Left renal cortex interstitium (tissue), 4 donors: ENCODE data around the gene SLC25A4. TPM values are rescaled to one million over a fixed set of nuclear protein-coding genes. Genes with fewer than 3 reads are reported as not detected.
A peak's percentile ranks its signal among the peaks of the same experiment; 100 is the strongest.
"Not testable (repeated sequence)": the region's sequence is repeated elsewhere in the genome, so short reads cannot be mapped to it uniquely, and the experiment has no call there.

Experiments used
- DNase-seq, 4 donors: peaks; one replicate each; pipeline ENCODE4 v3.0.0-alpha.2; 2013; ENCODE audit warnings: low read depth in 4 of 4, low spot score in 2 of 4, missing footprints in 1 of 4
- polyA plus RNA-seq, 4 donors: library from polyadenylated mRNA; unstranded; fragments of 120-200 nt; gene quantifications; one replicate each; pipeline ENCODE4 v1.2.1, GENCODE V29; 2013; ENCODE audit not compliant: insufficient read length in 4 of 4

Gene SLC25A4
- polyA plus RNA-seq: 10 to 100 TPM; 40.6 to 49.8 (median 46.7) TPM

- peak in 1 of 4 donors; percentile 73 for DNase-seq
Observed at GRCh38 chr4:185142912-185143600, at the start of gene SLC25A4. SLC25A4 (plus strand) TSS chr4:185143266; CDS start chr4:185143373, 107 bp downstream.

GRCh38 chr4:185093603-185094002 lies 49.5 kb upstream of the SLC25A4 start:
- DNase-seq: no peak

- no peak for DNase-seq
Observed at GRCh38 chr4:185096032-185096653, 46.9 kb upstream of the SLC25A4 start.

DNA sequence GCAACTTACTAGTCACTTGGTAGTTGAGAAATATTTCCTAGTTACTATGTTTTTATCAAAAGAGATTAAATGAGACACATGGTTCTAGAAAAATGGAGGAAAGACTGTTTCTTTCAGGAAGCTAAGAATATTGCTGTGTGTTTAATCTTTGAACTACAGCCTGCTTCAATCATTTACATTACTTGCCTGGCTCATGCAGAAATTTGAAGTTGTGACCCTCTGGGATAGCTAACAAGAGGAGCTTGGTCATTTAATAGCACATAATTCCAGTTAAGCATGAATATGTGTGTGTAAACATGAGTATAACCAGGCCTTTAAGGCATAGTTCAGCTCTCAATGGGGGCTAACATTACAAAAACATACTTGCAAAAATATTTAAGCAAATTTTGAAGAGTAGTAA lies 44.6 kb upstream of the SLC25A4 start:
- DNase-seq: no peak

GRCh38 chr4:185099024-185099682 lies 43.9 kb upstream of the SLC25A4 start:
- no peak for DNase-seq

GRCh38 chr4:185099940-185100339 lies 43.1 kb upstream of the SLC25A4 start:
- DNase-seq: no peak

GRCh38 chr4:185100423-185100822 lies 42.6 kb upstream of the SLC25A4 start:
- DNase-seq: no peak

- no peak for DNase-seq
Observed at GRCh38 chr4:185101354-185101890, 41.6 kb upstream of the SLC25A4 start.

DNA sequence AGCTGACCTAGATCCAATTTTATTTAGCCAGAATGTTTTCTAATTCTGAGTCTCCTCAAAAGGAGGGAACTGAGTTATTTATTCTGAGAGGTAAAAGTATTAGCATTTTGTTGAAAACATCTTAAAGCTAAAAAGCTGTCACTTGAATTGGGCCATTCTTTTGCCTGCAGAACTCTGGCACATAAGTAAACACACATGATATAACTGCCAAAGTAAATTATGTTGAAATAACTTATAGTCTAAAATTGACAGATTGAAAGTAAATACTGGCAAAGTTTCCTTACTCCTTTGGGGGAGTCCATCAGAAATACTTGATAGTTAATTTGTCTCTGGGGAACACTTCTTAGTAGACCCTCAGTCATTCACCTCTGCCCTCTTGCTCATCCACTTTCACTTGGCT lies 38.3 kb upstream of the SLC25A4 start:
- DNase-seq: no peak

DNA sequence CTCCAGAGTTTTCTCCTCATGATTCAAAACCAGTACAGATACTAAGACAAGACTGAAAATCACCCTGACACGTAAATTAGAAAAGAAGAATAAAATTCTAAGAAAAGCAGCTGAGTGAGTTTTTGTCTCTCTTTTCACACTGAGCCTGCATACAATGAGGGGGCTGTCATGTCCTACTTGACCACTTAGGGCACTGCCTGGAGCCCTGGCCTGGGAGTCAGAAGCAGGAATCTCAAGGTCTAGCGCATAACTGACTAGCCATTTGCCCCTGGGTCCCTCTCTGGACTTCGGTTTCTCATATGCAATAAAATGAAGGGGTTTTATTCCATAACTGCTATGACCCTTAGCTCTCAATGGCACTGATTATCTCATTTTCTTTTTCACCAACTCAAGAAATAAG lies 36.7 kb upstream of the SLC25A4 start:
- no peak for DNase-seq

GRCh38 chr4:185107574-185107973 lies 35.5 kb upstream of the SLC25A4 start:
- not testable (repeated sequence) for DNase-seq

GRCh38 chr4:185108185-185108584 lies 34.9 kb upstream of the SLC25A4 start:
- no peak for DNase-seq

DNA sequence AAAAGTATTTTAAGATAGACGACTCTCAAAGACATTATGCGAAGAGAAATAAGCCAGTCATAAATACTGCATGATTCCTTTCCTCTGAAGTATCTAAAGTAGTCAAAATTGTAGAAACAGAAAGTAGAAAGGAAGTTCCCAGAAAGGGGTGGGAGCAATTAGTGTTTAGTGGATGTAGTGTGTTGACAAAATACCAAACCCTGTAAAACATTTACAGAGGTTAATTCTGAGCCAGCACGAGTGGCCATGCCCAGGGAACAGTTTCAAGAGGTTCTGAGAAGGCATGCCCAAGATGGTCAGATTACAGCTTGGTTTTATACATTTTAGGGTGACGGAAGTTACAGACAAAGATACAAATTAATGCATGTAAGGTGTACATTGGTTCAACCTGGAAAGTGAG lies 34.4 kb upstream of the SLC25A4 start:
- no peak for DNase-seq

DNA sequence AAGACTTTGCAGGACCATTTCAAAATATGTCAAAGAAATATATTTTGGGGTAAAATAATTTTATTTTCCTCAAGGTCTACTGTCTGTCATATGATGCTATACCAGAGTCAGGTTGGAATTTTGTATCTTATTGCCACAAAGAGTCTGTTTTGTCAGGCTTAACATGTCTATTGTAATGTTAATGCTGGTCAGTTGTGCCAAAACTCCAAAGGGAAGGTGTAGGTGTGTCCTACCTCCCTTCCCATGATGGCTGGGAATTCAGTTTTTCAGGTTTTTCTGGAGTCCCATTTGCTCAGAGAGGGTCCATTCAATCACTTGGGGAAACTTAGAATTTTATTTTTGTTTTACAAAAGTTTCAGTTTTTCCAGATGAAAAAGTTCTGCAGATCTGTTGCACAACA lies 33.3 kb upstream of the SLC25A4 start:
- DNase-seq: no peak

GRCh38 chr4:185110375-185110823 lies 32.7 kb upstream of the SLC25A4 start:
- no peak for DNase-seq

DNA sequence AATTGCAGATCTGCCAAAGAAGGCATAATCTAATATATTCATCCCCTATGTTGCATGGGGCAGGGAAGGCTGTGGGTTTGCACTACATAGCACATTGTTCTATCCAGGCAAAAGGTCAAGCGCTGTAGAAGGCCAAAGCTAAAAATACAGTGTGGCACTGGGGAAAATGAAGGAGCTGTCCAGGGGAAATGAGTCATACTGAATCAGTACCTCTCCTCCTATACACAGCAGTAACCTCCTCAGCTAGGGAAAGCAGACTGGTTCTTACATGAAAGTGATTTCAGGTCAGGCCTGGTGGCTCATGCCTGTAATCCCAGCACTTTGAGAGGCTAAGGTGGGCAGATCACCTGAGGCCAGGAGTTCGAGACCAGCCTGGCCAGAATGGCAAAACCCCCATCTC lies 31.0 kb upstream of the SLC25A4 start:
- no peak for DNase-seq

DNA sequence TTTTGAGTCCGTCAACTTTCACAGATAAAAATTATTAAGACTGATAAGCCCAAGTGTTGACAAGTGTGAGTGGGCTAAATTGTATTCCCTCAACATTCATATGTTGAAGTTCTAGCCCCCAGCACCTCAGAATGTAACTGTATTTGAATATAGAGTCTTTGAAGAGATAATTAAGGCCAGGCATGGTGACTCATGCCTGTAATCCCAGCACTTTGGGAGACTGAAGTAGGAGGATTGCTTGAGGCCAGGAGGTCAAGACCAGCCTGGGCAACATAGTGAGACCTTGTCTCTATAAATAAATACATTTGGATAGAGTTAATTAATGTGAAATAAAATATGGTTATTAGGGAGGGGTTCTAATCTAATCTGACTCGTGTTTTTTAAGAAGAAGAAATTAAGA lies 29.7 kb upstream of the SLC25A4 start:
- no peak for DNase-seq

GRCh38 chr4:185115827-185116232 lies 27.2 kb upstream of the SLC25A4 start:
- DNase-seq: peak in 1 of 4 donors; percentile 79

- no peak for DNase-seq
Observed at GRCh38 chr4:185117300-185117934, 25.6 kb upstream of the SLC25A4 start.

- no peak for DNase-seq
Observed at GRCh38 chr4:185118876-185119275, 24.2 kb upstream of the SLC25A4 start.

DNA sequence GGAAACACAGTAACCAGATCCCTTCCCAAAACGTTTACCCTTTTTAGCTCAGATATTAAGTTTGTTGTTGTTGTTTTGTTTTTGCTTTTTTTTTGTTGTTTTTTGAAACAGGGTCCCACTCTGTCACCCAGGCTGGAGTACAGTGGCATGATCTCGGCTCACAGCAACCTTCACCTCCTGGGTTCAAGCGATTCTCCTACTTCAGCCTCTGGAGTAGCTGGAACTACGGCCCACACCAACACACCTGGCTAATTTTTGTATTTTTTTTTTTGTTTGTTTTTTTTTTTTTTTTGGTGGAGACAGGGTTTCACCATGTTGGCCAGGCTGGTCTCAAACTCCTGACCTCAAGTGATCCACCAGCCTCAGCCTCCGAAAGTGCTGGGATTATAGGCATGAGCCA lies 23.6 kb upstream of the SLC25A4 start:
- not testable (repeated sequence) for DNase-seq
